ENCODE data around the gene PIK3R2. TPM values are rescaled to one million over a fixed set of nuclear protein-coding genes. Genes with fewer than 3 reads are reported as not detected.
A peak's percentile ranks its signal among the peaks of the same experiment; 100 is the strongest.

The PIK3R2 gene
- total and polyA plus RNA-seq, 2 of the 8 experiments (the other 6 are each of a cell fraction or from before 2014, with no cell fraction given), result 21.7 to 57.1 TPM

GRCh38 chr19:18160971-18161635, 8.1 kb downstream of the PIK3R2 start (continued):
- TF ChIP-seq HDAC2 (IDR thresholded peaks at IDR 0.05; ENCODE audit: borderline replicate concordance in 1 of 2, low read depth in 2 of 2, low read length in 2 of 2) (no peak), CREB1 (IDR thresholded peaks at IDR 0.05) (no peak), FOSL1 (IDR thresholded peaks at IDR 0.05; ENCODE audit: insufficient read depth, low read depth, low read length) (no peak), GABPA (IDR thresholded peaks at IDR 0.05; ENCODE audit: borderline replicate concordance, insufficient read depth, low read length) (0 out of 2 replicates have a peak, but pooled peaks have one; percentile 17), MAX (IDR thresholded peaks at IDR 0.05) (0 out of 2 replicates have a peak, but pooled peaks have one; percentile 50), CEBPB (IDR thresholded peaks at IDR 0.05; ENCODE audit: low read depth, low read length) (no peak), EGR1 (IDR thresholded peaks at IDR 0.05; ENCODE audit: borderline replicate concordance, low read depth, low read length) (no peak)
